GM23338 (cell line): ENCODE measurements around the gene GJA3. TPM values are rescaled to one million over a fixed set of nuclear protein-coding genes. Genes with fewer than 3 reads are reported as not detected.

Source experiments
- ETS1 ChIP-seq: IDR thresholded peaks from 2 replicates; pipeline ENCODE4 v1.6.1; 2016; ENCODE audit warnings: antibody characterized with exemption
- NANOG ChIP-seq: IDR thresholded peaks from 2 replicates; pipeline ENCODE4 v1.6.1; 2016; ENCODE audit warnings: antibody characterized with exemption, borderline replicate concordance
- REST ChIP-seq: IDR thresholded peaks from one replicate; pipeline ENCODE4 v1.6.1; 2018; ENCODE audit warnings: antibody characterized with exemption; ENCODE audit not compliant: unreplicated experiment
- ZNF331 ChIP-seq: fragments of 250-450 bp; sonication (Bioruptor Pico); IDR thresholded peaks from 2 replicates; pipeline ENCODE4 v1.5.0; 2020; ENCODE audit warnings: low read depth, mild to moderate bottlenecking, moderate library complexity
- ZNF462 ChIP-seq: fragments of 250-450 bp; sonication (Bioruptor Pico); IDR thresholded peaks from 2 replicates; pipeline ENCODE4 v1.5.0; 2020; ENCODE audit warnings: mild to moderate bottlenecking, moderate library complexity
- polyA plus RNA-seq: library from polyadenylated mRNA; unstranded; fragments of >200 nt; fragmentation: Nextera tagmentation; extraction: Ambion mirVana; gene quantifications from 2 replicates; pipeline ENCODE4 v1.2.1, GENCODE V29; 2016
- total RNA-seq: library from RNA; depleted of rRNA; stranded (reverse); fragments of >200 nt; shearing (Covaris generic); gene quantifications from 2 replicates; pipeline ENCODE4 v1.2.3, GENCODE V29; 2014

GJA3 gene
- total and polyA plus RNA-seq, 2 experiments from 2014 or later = 0.17 to 0.23 TPM

GRCh38 chr13:20125129-20125782, 35.6 kb downstream of the GJA3 start (continued):
- TF ChIP-seq ZNF462 (CRISPR knock-in tag) (no peak), ZNF331 (CRISPR knock-in tag) (no peak), ETS1 (no peak), NANOG (no peak), REST (no peak)
